Fibroblast of skin of right biceps (primary cell): Measurements from ENCODE around the gene CYRIA.

Experiments used
- DNase-seq: peaks from one replicate; pipeline ENCODE4 v3.0.0-alpha.2; 2013

The CYRIA gene

DNA sequence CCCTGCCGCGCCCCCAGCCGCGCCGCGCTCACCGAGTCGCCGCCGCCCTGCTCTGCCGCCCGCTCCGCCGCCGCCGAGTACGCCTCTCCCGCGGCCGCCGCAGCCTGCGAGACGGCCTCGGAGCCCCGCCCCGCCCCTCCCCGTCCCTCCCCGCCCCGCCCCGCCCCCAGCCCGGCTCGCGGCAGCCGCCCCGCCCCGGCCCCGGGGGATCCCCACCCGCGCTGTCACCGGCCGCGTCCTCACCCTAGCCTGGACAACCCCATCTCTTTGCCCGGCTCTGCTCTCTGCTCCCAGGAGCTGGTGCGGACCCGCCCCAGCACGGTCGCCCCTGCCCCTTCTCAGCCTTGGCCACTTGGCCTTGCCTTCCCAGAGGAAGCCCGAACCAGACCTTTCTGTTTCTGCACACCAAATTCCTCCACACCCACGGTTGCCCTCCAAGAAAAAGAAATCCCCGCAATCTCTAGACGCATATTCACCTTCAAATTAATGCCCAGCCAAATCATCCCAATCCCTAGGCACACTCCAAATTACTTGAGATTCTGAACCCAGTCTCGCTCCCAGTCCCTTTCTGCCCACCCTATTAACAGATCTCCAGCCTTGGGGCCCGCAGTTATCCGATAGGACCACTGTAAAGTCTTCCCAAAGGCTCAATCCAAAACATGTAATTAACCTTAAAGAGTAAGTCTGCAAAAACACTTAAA is at the start of gene CYRIA:
TSS of gene CYRIA (minus strand) at position 87 of the 701 bp plus-strand sequence. CDS start 77,715 bp downstream, outside the sequence.
- peak; percentile 38 for DNase-seq

DNA sequence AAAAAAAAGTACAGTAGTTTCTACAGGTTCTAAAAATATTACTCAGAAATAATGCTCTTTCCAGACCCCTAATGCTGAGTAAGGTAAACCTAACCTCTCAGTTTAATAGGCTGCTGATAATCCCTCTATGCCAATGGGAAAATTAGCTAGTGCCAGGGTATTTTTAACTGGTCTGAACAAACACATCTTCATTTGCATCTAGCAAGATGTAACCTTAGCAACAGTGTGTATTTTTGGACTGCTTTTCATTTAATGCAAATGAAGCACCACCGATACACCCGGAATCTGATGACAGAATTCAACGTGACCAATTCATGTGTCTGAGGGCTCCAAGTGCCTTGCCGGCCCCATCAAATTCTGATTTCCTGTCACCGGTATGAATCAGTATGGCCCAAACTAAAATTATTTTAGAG is 47.4 kb upstream of the CYRIA start:
- no peak for DNase-seq

DNA sequence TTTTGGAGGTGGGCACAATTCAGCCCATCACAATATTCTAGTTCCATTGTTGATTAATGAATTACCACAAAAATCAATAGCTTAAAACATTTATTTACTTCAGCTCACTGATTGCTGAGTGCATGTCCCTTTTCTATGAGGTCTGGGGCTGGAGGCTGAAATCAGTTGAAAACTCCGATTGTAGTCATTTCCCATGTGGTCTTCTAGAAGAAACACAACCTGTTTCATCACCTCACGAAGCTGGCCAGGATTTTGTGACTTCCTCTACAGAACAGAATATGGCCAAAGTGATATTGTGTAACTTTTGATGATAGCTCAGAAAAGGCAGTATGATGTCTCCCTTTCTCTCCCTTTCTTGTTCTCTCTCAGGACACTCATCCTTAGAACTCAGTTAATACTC is 44.1 kb upstream of the CYRIA start:
- DNase-seq: no peak

DNA sequence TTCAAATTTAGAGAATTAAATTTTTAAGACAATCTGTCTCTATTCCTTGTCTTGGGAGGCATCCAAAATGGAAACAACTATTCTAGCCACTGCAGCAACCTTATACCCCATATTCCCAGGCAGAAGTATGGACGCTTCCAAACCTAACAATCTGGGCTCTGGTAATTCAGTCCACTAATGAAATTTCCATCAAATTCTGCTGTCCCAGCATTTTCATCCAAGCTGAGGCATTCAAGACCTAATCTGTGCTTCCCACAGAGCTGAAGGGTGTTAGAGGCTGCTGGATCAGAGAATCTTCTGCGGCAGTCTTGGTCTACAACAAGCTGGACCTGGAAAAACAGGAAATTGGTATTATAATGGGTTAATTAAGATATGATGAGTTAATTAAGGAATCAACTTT is 42.5 kb upstream of the CYRIA start:
- DNase-seq: no peak

DNA sequence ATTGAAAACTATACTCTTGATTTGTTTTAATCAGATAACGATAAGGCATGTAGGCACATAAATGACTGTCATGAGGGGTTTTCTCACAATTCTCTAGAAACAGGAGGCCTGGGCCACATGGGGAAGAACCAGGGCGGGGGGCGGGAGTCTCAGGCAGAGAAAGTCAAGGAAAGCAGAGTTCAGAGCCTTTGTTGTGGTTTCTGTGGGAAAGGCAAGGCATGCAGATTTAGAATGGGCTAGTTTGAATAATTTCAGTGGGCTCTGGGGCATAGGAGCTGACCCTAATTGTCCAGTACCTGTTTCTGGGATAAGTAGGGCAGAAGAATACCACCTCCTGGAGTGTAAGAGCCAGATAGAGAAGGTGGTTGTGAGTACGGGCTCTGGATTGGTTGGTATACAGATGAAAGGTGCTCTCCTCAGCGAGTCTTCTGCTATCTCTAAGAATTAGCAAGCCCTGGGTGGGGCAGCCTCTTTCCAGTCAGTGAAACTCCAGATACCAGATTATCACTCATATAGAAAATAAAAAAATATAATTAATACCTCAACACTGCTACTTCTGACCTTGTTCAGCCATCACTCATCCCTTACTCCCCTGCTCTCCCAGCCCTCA is 41.5 kb upstream of the CYRIA start:
- no peak for DNase-seq

DNA sequence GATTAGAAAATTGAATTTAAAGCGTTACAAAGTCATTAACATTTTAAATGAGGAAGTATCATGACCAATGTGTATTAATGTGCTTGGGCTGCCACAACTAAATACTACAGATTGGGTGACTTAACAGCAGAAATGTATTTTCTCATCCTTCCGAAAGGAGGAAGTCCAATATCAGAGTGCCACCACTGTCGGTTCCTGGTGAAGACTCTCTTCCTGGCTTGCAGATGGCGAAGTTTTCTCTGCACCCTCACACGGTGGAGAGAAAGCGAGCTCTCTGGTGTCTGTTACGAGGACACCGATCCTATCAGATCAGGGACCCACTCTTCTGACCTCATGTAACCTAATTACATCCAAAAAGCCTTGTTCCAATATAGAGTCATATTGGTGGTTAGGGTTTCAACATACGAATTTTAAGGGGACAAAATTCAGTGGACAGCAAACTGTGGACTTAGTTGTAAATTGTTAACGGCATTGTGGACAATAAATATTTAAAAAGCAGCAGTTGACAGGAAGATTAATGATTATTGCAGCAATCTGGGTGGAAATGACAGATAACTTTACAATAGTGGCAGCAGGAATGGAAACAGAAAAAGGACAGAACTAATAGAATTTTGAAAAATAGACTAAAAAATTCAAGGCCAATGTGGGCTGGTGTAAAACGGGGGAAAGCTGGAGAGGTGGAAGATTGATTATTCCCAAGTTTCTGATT is 35.1 kb upstream of the CYRIA start:
- no peak for DNase-seq

DNA sequence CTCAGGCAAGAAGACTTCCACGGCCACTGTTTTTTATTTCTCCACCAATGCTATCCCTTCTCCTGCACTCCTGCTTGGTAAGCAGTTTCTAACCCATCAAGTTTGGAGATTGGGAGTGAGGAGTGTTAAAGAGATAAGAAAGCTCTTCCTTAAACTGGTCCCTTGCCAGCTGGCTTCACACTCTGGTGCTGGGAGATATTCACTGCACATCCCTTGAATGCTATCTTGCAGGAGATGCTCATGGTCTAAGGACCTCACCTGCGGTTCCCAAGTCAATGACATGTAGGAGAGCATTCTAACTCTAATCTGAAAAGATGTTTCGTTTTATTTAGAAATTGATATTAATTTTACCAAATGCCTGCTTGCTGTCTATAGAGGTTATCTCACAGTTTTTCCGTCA is 28.2 kb upstream of the CYRIA start:
- DNase-seq: no peak

DNA sequence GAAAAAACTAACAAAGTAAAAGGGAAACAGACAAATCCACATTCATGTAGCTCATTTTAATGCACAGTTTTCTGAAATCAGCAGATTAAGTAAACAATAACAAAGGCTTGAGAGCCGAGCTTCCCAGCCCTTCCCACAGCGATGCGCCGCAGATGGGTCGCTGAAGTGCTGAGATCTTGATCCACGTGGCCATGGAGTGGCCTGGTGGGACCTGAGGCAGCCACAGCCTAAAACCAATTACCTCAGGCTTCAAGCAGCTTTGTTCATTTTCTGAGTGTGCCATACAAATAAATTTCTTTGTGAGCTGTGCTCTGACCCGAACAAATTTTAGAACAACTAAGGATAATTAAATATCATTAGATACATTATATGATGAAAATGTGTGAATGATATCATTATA is 25.6 kb upstream of the CYRIA start:
- DNase-seq: no peak

DNA sequence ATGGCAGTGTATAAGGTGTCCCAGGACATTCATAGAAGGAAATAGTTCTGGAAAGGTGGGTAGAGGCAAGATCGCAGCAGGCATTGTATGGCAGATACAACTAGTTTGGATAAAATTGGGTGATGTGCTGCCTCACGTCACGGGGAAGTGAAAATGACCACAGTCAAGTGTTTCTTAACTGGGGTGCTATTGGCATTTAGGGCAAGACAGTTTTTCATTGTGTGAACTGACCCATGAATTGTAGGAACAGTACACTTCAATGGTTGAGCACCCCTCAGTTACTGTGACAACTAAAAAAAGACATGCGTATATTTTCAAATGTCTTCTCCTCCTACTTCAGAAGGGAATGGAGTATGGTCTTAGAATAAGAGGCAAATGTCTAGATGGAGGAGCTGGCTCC is 22.3 kb upstream of the CYRIA start:
- DNase-seq: no peak

DNA sequence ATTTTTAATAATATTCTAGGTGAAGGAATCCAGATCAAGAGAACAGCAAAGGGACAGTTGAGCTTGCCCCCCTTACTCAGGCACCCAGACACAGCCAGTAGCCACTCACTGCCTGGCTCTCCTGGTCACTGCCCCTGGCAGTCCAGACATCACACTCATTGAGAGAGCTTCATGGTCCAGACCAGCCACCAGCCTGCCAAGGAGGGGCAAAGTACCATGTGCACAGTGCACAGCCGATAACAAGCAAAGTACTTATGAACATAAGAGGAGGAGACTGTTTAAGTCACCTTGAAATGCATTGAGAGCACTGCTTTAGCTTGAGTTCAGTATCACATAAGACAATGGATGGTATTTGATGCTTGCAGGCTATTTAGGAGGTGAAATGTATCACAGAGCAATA is 21.6 kb upstream of the CYRIA start:
- no peak for DNase-seq

DNA sequence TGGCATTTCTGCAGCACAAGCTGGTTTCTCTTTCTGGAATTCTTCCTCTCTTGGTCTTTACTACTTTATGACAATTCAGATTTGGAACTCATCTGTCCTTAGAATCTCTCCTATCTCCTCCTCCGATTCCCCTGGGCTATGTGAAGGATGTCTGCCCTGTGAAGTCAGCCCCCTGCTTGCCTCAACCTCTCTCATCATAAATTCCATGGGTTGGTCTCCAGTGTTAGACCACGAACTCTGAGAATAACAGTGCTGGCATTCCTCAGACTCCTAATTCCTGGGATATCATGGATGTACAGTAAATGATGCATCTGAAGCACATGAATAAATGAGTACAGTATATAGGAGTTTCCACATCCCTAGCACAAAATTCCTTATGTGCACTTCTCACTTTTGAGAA is 21.0 kb upstream of the CYRIA start:
- peak; percentile 16 for DNase-seq

DNA sequence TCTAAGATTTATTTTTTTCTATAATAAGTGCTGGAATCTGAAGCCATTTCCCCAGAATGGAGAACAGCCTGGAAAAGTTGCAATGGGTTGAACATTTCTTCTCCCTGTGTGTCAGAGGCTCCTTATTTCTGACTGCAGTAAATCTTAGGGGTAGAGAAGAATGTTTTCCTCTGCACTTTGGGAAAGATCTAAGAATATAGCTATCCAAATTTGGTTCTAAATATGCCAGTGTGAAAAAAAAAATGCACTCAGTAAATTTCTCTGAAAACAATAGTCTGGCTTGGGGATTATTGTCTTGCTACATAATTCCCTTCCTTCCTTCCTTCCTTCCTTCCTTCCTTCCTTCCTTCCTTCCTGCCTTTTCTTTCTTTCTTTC is 19.7 kb upstream of the CYRIA start:
- DNase-seq: no peak

DNA sequence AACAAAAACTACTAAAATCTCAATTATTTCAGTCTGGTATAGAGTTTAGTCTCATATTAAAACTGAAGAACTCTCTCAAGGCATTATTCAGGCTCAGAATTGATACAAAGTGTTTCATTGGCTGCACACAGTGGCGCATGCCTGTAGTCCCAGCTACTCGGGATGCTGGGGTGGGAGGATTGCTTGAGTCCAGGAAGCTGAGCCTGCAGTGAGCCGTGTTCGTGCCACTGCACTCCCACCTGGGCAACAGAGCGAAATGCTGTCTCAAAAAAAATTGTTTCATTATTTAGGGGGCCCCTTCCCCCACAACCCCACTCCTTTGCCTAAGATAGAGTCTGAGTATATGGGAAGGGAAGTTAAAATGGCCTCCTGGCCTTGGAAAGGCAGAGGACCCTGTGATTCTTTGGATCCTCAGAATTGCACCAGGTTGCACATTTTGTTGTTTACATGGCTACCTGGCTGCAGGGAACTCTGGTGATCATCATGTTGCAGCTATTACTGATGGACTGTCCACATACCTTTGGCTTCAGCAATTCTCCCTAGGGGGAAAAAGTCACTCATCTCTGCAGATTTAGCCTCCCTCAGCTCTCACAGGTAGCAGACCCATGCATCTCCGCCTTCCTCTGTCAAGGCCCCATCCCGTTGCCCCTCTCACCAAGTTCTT is 19.2 kb upstream of the CYRIA start:
- no peak for DNase-seq

DNA sequence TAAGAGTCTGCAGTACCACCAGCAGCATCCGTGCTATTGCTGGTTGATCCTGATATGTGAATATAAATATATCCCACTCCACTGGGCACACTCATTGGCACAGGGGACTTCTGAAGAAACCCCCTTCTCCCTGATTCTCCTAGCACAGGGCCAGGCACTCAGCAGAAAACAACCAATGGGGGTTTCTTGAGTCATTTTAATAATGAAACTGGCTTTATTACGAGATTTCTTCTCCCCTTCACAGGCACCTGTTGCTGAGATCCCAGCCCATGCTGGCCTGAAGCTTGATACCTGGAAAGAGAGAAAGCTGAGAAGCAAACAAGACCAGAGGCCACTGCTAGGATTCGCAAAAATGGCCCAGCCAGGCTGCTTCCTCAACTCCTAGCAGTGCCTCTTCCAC is 17.9 kb upstream of the CYRIA start:
- DNase-seq: no peak

DNA sequence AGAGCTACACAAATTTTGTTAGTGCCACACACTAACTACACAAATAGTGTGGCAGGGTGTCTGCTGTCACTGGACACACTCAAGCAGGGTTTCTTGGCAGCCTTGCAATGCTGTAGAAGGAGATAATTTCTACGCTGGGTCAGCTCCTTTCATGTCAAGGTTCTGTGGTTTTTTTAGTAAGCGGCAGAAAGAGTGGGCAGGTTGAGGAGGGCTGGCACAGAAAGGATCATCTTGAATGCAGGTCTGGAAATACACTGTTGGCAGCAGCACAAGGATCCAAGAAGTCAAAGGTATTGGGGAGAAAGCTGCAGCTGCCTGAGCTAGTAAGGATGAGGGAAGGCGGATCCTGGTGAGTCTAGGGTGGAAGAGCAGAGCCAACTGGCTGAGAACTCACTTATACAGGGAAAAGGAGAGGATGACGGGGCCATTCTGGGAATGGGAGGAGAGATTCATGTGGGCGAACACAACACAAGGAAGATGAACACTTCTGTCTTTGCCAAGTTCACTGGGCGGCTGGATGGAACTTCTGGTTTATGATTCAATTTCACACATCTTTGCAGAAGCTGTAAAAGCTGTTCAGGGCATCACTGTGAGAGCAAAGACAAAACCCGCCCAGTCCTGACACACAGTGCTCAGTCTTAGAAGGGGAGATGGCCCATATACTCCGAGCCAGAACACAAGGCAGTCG is 16.9 kb upstream of the CYRIA start:
- no peak for DNase-seq

DNA sequence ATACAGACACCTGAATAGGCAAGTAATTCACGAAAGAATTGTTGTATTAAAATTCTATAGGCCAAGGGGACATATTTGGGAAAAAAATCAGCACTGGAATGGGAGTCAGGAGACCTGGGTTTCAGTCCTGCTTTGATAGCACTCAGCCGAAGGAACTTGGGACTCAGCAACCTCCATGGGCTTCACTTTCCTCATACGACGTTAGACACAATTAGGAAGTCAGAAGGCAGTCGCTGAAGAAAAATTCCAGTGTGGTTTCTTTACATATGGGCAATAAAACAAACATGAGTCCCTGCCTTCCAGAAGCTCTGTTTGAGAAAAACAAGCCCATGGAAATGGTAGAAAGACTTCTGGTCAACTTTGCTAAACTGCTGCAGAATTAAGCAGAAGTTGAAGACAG is 15.1 kb upstream of the CYRIA start:
- no peak for DNase-seq

DNA sequence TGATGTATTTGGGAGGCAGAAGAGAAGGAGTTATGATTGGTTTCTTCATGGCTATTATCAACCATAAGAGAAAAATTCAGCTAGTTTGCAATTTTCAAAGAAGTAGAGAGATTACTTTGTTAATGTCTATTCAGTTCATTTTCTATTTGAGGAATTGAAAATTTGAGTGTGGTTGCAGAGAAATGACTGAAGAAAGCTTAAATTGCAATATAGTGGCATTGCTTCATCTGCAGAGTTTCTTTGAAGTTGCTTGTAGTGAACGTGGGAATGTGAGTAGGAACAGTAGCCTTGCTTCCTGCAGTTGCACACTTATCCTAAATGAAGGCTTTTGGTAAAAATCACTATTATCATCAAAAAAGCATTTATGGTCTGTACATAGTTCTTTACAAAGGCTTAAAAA is 14.7 kb upstream of the CYRIA start:
- no peak for DNase-seq

DNA sequence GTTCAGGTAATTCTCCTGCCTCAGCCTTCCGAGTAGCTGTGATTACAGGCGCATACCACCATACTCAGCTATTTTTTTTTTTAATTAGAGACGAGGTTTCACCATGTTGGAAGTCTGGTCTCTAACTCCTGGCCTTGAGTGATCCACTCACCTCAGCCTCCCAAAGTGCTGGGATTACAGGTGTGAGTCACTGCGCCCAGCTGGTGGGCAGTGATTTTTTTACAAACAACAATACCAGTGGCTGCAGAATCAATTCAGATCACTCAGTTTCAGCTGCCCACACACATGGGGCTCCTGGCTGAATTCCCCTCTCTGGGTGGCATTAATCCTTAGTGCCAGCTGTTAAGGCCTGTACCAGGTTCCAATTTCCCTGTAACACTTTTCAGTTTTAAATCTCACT is 13.3 kb upstream of the CYRIA start:
- no peak for DNase-seq

DNA sequence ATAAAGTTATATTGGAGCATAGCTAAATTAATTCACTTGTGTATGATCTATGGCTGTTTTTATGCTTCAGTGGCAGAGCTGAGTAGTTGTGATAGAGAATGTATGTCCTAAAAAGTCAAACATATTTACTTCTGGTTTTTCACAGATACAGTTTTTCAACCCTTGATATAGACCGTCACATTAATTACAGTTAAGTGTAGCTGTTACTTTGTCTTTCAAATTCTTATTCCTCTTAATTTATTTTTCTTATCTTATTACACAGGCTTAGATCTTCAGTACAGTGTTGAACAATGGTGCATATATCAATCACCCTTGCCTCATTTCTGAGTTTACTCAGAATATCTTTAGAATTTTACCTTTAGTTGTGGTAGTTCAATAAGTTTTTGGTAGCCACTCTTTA is 12.2 kb upstream of the CYRIA start:
- no peak for DNase-seq

DNA sequence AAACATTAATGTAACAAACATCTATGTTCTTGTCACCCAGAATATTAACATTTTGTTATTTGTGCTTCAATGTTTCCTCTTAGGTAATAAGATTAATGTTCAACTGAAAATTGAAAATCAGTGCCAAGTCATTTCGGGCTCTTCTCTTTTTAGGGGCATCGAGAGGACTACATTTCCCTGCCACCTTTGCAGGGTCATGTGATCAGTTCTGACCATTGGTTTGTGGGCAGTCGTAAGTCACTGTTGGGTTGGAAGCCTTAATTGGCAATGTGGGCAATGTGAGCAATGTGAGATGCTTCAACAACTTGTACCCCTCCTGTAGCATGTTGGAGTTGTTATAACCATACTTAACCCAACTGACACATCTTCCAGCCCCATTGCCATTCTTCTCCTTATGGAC is 10.1 kb upstream of the CYRIA start:
- DNase-seq: no peak

DNA sequence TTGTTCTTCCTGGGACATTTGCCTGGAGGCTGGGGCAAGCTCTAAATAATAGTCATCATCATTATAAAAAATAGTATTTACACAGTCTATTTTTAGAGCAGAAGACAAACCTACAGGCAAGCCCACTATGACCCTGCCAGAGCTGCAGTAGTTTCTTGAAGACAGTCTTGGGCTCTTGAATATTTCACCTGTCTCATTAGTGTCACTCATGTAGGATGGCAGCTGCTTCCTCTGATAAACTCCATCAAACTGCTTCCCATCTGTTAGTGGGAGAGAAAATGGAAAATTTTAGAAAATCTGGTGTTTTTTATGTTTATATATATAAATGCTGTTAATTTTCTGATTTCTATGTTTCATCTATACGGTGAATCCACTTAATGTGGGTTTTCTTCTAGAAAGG is 8.5 kb upstream of the CYRIA start:
- DNase-seq: no peak

DNA sequence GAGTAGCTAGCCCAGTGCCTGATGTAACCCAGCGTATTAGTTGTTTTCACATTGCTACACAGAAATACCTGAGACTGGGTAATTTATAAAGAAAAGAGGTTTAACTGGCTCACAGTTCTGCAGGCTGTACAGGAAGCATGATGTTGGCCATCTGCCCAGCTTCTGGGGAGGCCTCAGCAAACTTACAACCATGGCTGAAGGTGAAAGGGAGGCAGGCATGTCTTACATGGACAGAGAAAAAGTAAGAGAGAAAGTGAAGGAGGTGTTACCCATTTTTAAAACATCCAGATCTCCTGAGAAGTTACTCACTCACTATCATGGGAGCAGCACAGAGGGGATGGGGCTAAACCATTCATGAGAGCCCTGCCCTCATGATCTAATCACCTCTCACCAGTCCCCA is 6.1 kb upstream of the CYRIA start:
- peak; percentile 10 for DNase-seq

DNA sequence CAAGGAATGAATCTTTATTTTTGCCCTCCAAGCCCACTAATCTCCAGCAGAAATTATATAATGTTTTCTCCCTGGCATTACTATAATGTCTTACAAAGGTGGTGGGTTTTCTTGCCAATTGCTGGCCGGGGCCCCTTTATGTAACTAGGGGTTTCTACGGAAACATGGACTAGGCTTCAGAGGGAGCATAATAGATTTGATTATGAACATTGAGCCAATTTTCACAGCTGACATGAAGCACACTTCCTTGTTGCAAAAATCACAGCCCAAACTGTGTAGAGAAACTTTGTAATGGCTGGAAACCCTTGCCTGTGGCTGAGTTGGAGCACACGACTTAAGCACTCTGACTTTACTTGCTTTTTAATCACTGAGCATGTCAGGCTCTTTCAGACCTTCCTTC is 3.8 kb upstream of the CYRIA start:
- DNase-seq: no peak
